MM.1S (cell line): ENCODE measurements around the gene SYT9.

Experiments used
- EZH2phosphoT487 ChIP-seq: fragments of 300-600 bp; sonication (generic); IDR thresholded peaks from 2 replicates; pipeline ENCODE4 v1.6.1; 2018; ENCODE audit warnings: antibody characterized with exemption, low read length
- TF ChIP-seq, protein P1 (sequence below): fragments of 300-600 bp; sonication (generic); IDR thresholded peaks from 2 replicates; pipeline ENCODE4 v1.5.1; 2016; ENCODE audit warnings: antibody characterized with exemption, low read length, mixed read lengths

DNA sequence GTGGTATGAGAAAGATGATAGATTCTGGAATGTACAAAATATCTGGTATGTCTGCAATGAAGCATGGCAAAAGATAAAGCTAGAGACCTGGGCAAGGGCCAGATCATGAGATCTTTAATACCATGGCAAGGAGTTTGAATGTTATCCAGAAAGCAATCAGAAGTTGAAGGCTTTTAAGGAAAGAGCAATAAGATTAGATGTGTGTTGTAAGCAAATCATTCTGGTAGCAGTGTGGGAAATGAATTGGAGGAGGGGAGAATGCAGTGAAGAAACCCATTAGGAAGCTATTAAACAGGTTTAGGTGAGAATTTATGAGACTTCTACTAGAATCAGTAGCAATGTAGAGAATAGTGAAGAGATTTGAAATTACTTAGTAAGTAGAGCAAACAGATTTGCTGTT, 32.2 kb upstream of the SYT9 start:
- TF ChIP-seq, protein P1, sequence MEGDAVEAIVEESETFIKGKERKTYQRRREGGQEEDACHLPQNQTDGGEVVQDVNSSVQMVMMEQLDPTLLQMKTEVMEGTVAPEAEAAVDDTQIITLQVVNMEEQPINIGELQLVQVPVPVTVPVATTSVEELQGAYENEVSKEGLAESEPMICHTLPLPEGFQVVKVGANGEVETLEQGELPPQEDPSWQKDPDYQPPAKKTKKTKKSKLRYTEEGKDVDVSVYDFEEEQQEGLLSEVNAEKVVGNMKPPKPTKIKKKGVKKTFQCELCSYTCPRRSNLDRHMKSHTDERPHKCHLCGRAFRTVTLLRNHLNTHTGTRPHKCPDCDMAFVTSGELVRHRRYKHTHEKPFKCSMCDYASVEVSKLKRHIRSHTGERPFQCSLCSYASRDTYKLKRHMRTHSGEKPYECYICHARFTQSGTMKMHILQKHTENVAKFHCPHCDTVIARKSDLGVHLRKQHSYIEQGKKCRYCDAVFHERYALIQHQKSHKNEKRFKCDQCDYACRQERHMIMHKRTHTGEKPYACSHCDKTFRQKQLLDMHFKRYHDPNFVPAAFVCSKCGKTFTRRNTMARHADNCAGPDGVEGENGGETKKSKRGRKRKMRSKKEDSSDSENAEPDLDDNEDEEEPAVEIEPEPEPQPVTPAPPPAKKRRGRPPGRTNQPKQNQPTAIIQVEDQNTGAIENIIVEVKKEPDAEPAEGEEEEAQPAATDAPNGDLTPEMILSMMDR: no peak
- no peak for TF ChIP-seq EZH2phosphoT487
